NAMALWA (cell line): ENCODE measurements around the gene KIAA1328.

ENCODE experiments used
- DNase-seq: peaks from one replicate; pipeline ENCODE4 v3.0.0-alpha.2; 2015; ENCODE audit warnings: low spot score

KIAA1328 gene

GRCh38 chr18:37218022-37218590 is 389.2 kb downstream of the KIAA1328 start:
- no peak for DNase-seq

GRCh38 chr18:37219257-37219656 is 390.3 kb downstream of the KIAA1328 start:
- DNase-seq, result no peak

- DNase-seq, result no peak
Observed at GRCh38 chr18:37222354-37222998, 393.5 kb downstream of the KIAA1328 start.

- DNase-seq, result no peak
Observed at GRCh38 chr18:37222999-37223378, 394.1 kb downstream of the KIAA1328 start.

- peak; percentile 9 for DNase-seq
Observed at GRCh38 chr18:37225279-37225678, 396.4 kb downstream of the KIAA1328 start.

- DNase-seq, result no peak
Observed at GRCh38 chr18:37230768-37231167, 401.8 kb downstream of the KIAA1328 start.

- DNase-seq, result no peak
Observed at GRCh38 chr18:37231251-37231650, 402.3 kb downstream of the KIAA1328 start.

GRCh38 chr18:37235583-37235982 is 406.7 kb downstream of the KIAA1328 start:
- no peak for DNase-seq

GRCh38 chr18:37238282-37239108 is 409.6 kb downstream of the KIAA1328 start:
- DNase-seq, result no peak

GRCh38 chr18:37242091-37242490 is 413.2 kb downstream of the KIAA1328 start:
- no peak for DNase-seq

GRCh38 chr18:37242826-37243560 is 414.1 kb downstream of the KIAA1328 start:
- no peak for DNase-seq

- no peak for DNase-seq
Observed at GRCh38 chr18:37243741-37244140, 414.8 kb downstream of the KIAA1328 start.

- no peak for DNase-seq
Observed at GRCh38 chr18:37244618-37245017, 415.7 kb downstream of the KIAA1328 start.

GRCh38 chr18:37246779-37247340 is 417.9 kb downstream of the KIAA1328 start:
- no peak for DNase-seq

GRCh38 chr18:37247497-37248161 is 418.7 kb downstream of the KIAA1328 start:
- DNase-seq, result no peak

GRCh38 chr18:37248281-37248680 is 419.4 kb downstream of the KIAA1328 start:
- DNase-seq, result no peak

- no peak for DNase-seq
Observed at GRCh38 chr18:37249171-37249886, 420.4 kb downstream of the KIAA1328 start.

GRCh38 chr18:37249895-37250618 is 421.1 kb downstream of the KIAA1328 start:
- no peak for DNase-seq

GRCh38 chr18:37251679-37252078 is 422.8 kb downstream of the KIAA1328 start:
- no peak for DNase-seq

- DNase-seq, result no peak
Observed at GRCh38 chr18:37252342-37252741, 423.4 kb downstream of the KIAA1328 start.
